MM.1S (cell line): ENCODE results near the gene TBC1D14.

Experiments
- CTCF ChIP-seq: fragments of 300-600 bp; sonication (generic); IDR thresholded peaks from 2 replicates; pipeline ENCODE4 v1.5.1; 2016; ENCODE audit warnings: antibody characterized with exemption, low read length, mixed read lengths
- EZH2phosphoT487 ChIP-seq: fragments of 300-600 bp; sonication (generic); IDR thresholded peaks from 2 replicates; pipeline ENCODE4 v1.6.1; 2018; ENCODE audit warnings: antibody characterized with exemption, low read length

- TF ChIP-seq EZH2phosphoT487 (no peak), CTCF (no peak)
Observed at GRCh38 chr4:6948134-6948460, 38.5 kb downstream of the TBC1D14 start.
